K562 (cell line): ENCODE data around the gene RALGAPB. TPM values are rescaled to one million over a fixed set of nuclear protein-coding genes. Genes with fewer than 3 reads are reported as not detected.

ENCODE experiments used
- ATAC-seq: fragments of 200-7000 bp; cut with Tn5 transposase; 3 replicates; pipeline ENCODE4 v1.9.1; 2020; ENCODE audit warnings: moderate library complexity
- BruUV-seq: library from RNA; stranded (reverse); fragments of 400-500 nt; replicated peaks from 2 replicates; lab custom pipeline; 2021; lab: Mats Ljungman, UMichigan
- CTCF ChIA-PET: fragments of 300-600 bp; formaldehyde crosslinking; extraction: SDS; loops from one replicate; lab custom pipeline; 2021; ENCODE audit warnings: low intra/inter-chr PET ratio; lab: Yijun Ruan, JAX
- POLR2A ChIA-PET: fragments of 300-600, 350-650 bp; sonication (Branson Sonifier 250); formaldehyde crosslinking; extraction: SDS; loops from one replicate; lab custom pipeline; 2021; ENCODE audit warnings: antibody characterized with exemption, inconsistent platforms; lab: Yijun Ruan, JAX
- DNase-seq, 4 experiments: peaks; one replicate each; pipeline versions ENCODE4 v3.0.0 to v3.0.0-alpha.2; 2011 to 2018; ENCODE audit warnings: low spot score in 3 of 4, mixed read lengths in 3 of 4; ENCODE audit errors: extremely low read depth in 1 of 4
- FAIRE-seq: peaks from 2 replicates; lab custom pipeline; 2011; peaks lifted over from hg19 to GRCh38; lab: Jason Lieb, UNC
- H2AFZ ChIP-seq: 2 replicates; pipeline ENCODE4 v1.6.0; 2011; ENCODE audit warnings: low read depth, low read length, control low read depth, inconsistent platforms
- H3K27ac ChIP-seq: fragments of 200-600 bp; 3 replicates; pipeline ENCODE4 v1.8.0; 2011; ENCODE audit warnings: low read depth, mild to moderate bottlenecking, control low read depth, inconsistent platforms, low read length, moderate library complexity, mixed read lengths; ENCODE audit errors: extremely low read depth
- H3K27me3 ChIP-seq, 2 experiments: fragments of 300-600 bp in 1 of 2; 2 replicates in 1 of 2; 3 replicates in 1 of 2; pipeline versions ENCODE4 v1.6.0 to v1.8.0; 2011; ENCODE audit warnings: inconsistent platforms in 2 of 2, low read length in 2 of 2, mild to moderate bottlenecking in 1 of 2, mixed read lengths in 1 of 2, moderate library complexity in 1 of 2; ENCODE audit not compliant: control insufficient read depth in 2 of 2, insufficient read depth in 2 of 2
- H3K36me3 ChIP-seq: fragments of 300-600 bp; 3 replicates; pipeline ENCODE4 v1.8.0; 2011; ENCODE audit warnings: mild to moderate bottlenecking, low read length, inconsistent platforms; ENCODE audit not compliant: control insufficient read depth, insufficient read depth
- H3K4me1 ChIP-seq, 2 experiments: fragments of 200-600 bp in 1 of 2; replicated peaks in 1 of 2; 2 replicates in 1 of 2; 3 replicates in 1 of 2; pipeline versions ENCODE4 v1.5.1 to v1.8.0; 2011; ENCODE audit warnings: inconsistent platforms in 2 of 2, low read length in 2 of 2, mild to moderate bottlenecking in 1 of 2, mixed read lengths in 1 of 2, moderate library complexity in 1 of 2; ENCODE audit not compliant: control insufficient read depth in 2 of 2, insufficient read depth in 2 of 2
- H3K4me2 ChIP-seq: 2 replicates; pipeline ENCODE4 v1.6.1; 2011; ENCODE audit warnings: low read length, control low read depth, inconsistent platforms, mixed read lengths; ENCODE audit not compliant: insufficient read depth
- H3K4me3 ChIP-seq: fragments of 200-600 bp; sonication (generic), shearing (Covaris generic); 2 replicates; pipeline ENCODE4 v1.5.1; 2016; ENCODE audit warnings: control low read depth, inconsistent platforms
- H3K79me2 ChIP-seq: fragments of 200-600 bp; 3 replicates; pipeline ENCODE4 v1.8.0; 2011; ENCODE audit warnings: low read length, inconsistent platforms; ENCODE audit not compliant: control insufficient read depth, insufficient read depth
- H3K9ac ChIP-seq, 2 experiments: 2 replicates each; pipeline versions ENCODE4 v1.6.0 to v1.6.1; 2011; ENCODE audit warnings: low read depth in 2 of 2, low read length in 2 of 2, control low read depth in 1 of 2, inconsistent platforms in 1 of 2, mild to moderate bottlenecking in 1 of 2, mixed read lengths in 1 of 2; ENCODE audit not compliant: insufficient read depth in 1 of 2
- H3K9me1 ChIP-seq: one replicate; pipeline ENCODE4 v1.6.0; 2011; ENCODE audit warnings: inconsistent platforms, mild to moderate bottlenecking, low read length, moderate library complexity; ENCODE audit not compliant: control insufficient read depth, insufficient read depth
- H3K9me3 ChIP-seq: replicated peaks from 2 replicates; pipeline ENCODE4 v1.5.1; 2011; ENCODE audit warnings: low read depth, low read length, inconsistent platforms; ENCODE audit not compliant: control insufficient read depth, insufficient read depth
- H4K20me1 ChIP-seq: replicated peaks from 2 replicates; pipeline ENCODE4 v1.6.1; 2011; ENCODE audit warnings: low read length, inconsistent platforms, mixed read lengths; ENCODE audit not compliant: control insufficient read depth, insufficient read depth
- ADNP ChIP-seq: fragments of 200-800 bp; sonication (Bioruptor generic); IDR thresholded peaks from 2 replicates; pipeline ENCODE4 v1.6.1; 2016; ENCODE audit warnings: missing genetic modification characterization, missing compliant biosample characterization
- GATAD2B ChIP-seq: fragments of 450-650 bp; IDR thresholded peaks from 2 replicates; pipeline ENCODE4 v1.6.1; 2017; ENCODE audit warnings: mild to moderate bottlenecking, borderline replicate concordance
- KLF10 ChIP-seq: fragments of 250-450 bp; sonication (Bioruptor Pico); IDR thresholded peaks from 2 replicates; pipeline ENCODE4 v1.6.1; 2021; ENCODE audit warnings: matching md5 sums
- KLF16 ChIP-seq: IDR thresholded peaks from 2 replicates; pipeline ENCODE4 v1.6.1; 2016; ENCODE audit warnings: antibody characterized with exemption
- PCBP1 ChIP-seq: fragments of 200-400 bp; formaldehyde crosslinking; IDR thresholded peaks from 2 replicates; pipeline ENCODE4 v1.6.1; 2018; ENCODE audit warnings: mild to moderate bottlenecking, low read depth, low read length; ENCODE audit not compliant: poor library complexity, severe bottlenecking
- PPARD ChIP-seq: fragments of 250-450 bp; sonication (Bioruptor Pico); IDR thresholded peaks from 2 replicates; pipeline ENCODE4 v1.8.0; 2022; ENCODE audit warnings: inconsistent platforms, mild to moderate bottlenecking, moderate library complexity
- ZBTB12 ChIP-seq: fragments of 250-450 bp; sonication (Bioruptor Pico); IDR thresholded peaks from 2 replicates; pipeline ENCODE4 v1.4.0; 2020
- ZBTB34 ChIP-seq: fragments of 250-450 bp; sonication (Bioruptor Pico); IDR thresholded peaks from 2 replicates; pipeline ENCODE4 v1.8.0; 2021; ENCODE audit warnings: mild to moderate bottlenecking, moderate library complexity
- ZKSCAN8 ChIP-seq: fragments of 200-800 bp; sonication (Bioruptor generic); IDR thresholded peaks from 2 replicates; pipeline ENCODE4 v1.6.1; 2016; ENCODE audit warnings: missing genetic modification characterization, missing compliant biosample characterization
- ZNF408 ChIP-seq: fragments of 250-450 bp; sonication (Bioruptor Pico); IDR thresholded peaks from 2 replicates; pipeline ENCODE4 v1.4.0; 2020; ENCODE audit warnings: low read depth, mild to moderate bottlenecking, moderate library complexity
- ZNF512 ChIP-seq: IDR thresholded peaks from 2 replicates; pipeline ENCODE4 v1.6.1; 2016; ENCODE audit warnings: missing genetic modification characterization, missing compliant biosample characterization
- WGBS: fragments of 100-300 bp; shearing (Covaris generic); methylation state at CpG from one replicate; pipeline ENCODE4 v1.1.6; 2016; ENCODE audit warnings: low coverage, mixed read lengths; ENCODE audit not compliant: insufficient coverage; ENCODE audit errors: missing lambda C conversion rate; 5-methylcytosine and 5-hydroxymethylcytosine counted together
- in situ Hi-C: fragments of 300-500 bp; cut with MboI; formaldehyde crosslinking; loops from 4 replicates; pipeline ENCODE4 v1.15.0; 2018; ENCODE audit warnings: inconsistent platforms, mixed read lengths
- intact Hi-C: fragments of 100-400 bp; cut with micrococcal nuclease; formaldehyde crosslinking; loops from 2 replicates; pipeline ENCODE4 v1.14.2; 2022
- polyA plus RNA-seq, 8 experiments: library from polyadenylated mRNA; depleted of rRNA in 4 of 8; stranded (reverse) in 5 of 8; unstranded in 3 of 8; fragments of >200 nt; fragmentation: Nextera tagmentation in 2 of 8; fragmentation: Illumina TruSeq in 1 of 8; extraction: Ambion mirVana in 2 of 8; extraction: Trizol in 1 of 8; gene quantifications; 2 replicates each; pipeline versions ENCODE4 v1.2.1 to v1.2.3, GENCODE V29; 2011 to 2014; ENCODE audit warnings: inconsistent platforms in 1 of 8, missing spikeins in 1 of 8
- total RNA-seq, 7 experiments: library from RNA; depleted of rRNA in 6 of 7; stranded (reverse); fragments of >200 nt in 6 of 7; fragmentation: Illumina TruSeq in 2 of 7; extraction: Trizol in 2 of 7; gene quantifications; 2 replicates each; pipeline versions ENCODE4 v1.2.1 to v1.2.3, GENCODE V29; 2011 to 2021; ENCODE audit warnings: low replicate concordance in 1 of 7

The RALGAPB gene
- total and polyA plus RNA-seq, 9 of the 15 experiments (the other 6 are each of a cell fraction or from before 2014, with no cell fraction given): 4.3 to 25.6 (median 13.6) TPM

- 0 out of 2 replicates have a peak, but pooled peaks have one; percentile 10 for TF ChIP-seq ZBTB34
- TF ChIP-seq KLF16: peak; percentile 95
- no peak for TF ChIP-seq ZBTB12
- peak; percentile 65 for TF ChIP-seq GATAD2B
Measured at GRCh38 chr20:38563802-38564431, 91.3 kb downstream of the RALGAPB start (continued).

GRCh38 chr20:38564680-38565079 is 92.0 kb downstream of the RALGAPB start:
- Histone ChIP-seq H3K9me1 (no peaks in the 10 kb centered on the region), H3K9me3 (no peaks in the 10 kb centered on the region), H3K79me2 (no peaks in the 10 kb centered on the region), H3K27me3 (no peaks in the 10 kb centered on the region), H2AFZ (no peak overlapping the region), H4K20me1 (no peaks in the 10 kb centered on the region), H3K4me2 (no peak overlapping the region), H3K27ac (no peak overlapping the region), H3K36me3 (peaks cover 53% of the 10 kb centered on the region), H3K4me3 (no peak overlapping the region), H3K9ac (no peak overlapping the region), H3K4me1 (peaks cover 13 to 18% of the 10 kb centered on the region in 2 experiments; a peak in 4 of 5 replicates)
- POLR2A ChIA-PET: no interaction called here
- DNase-seq: no peak
- in situ Hi-C loops: no loop called here
- no TSS peak for BruUV-seq
- FAIRE-seq: peak; percentile 70
- ATAC-seq: no peak; the same call in 2 of the 3 replicates
- CTCF ChIA-PET: no interaction called here
- WGBS: no CpG with 5 or more reads among the region's 1 CpG
- intact Hi-C loops: no loop called here
- TF ChIP-seq PCBP1: no peak
- peak; percentile 50; the same call in 1 of the 2 replicates for TF ChIP-seq ZNF512 (tag)
- no peak for TF ChIP-seq ADNP (tag)
- no peak for TF ChIP-seq PPARD (CRISPR knock-in tag)
- TF ChIP-seq ZNF408 (CRISPR knock-in tag): no peak
- TF ChIP-seq KLF10: no peak
- no peak for TF ChIP-seq KLF16
- TF ChIP-seq ZKSCAN8 (CRISPR knock-in tag): no peak
- TF ChIP-seq, all 486 proteins: peak for 1
